AG09309 (cell line): Measurements from ENCODE around the gene SEMA4B.
"Not testable (repeated sequence)": the region's sequence is repeated elsewhere in the genome, so short reads cannot be mapped to it uniquely, and the experiment has no call there.

ENCODE experiments used
- DNase-seq: peaks from one replicate; pipeline ENCODE4 v3.0.0-alpha.2; 2010; ENCODE audit warnings: low read depth
- H3K4me3 ChIP-seq: 2 replicates; pipeline ENCODE4 v1.5.1; 2011; ENCODE audit warnings: mild to moderate bottlenecking, low read depth, low read length, moderate library complexity; ENCODE audit not compliant: control insufficient read depth
- TF ChIP-seq, protein P1 (sequence below): IDR thresholded peaks from 2 replicates; pipeline ENCODE4 v1.5.1; 2011; ENCODE audit warnings: mild to moderate bottlenecking, low read depth, low read length, inconsistent platforms; ENCODE audit not compliant: insufficient read depth, control insufficient read depth; ENCODE audit errors: missing control alignments

Gene SEMA4B

DNA sequence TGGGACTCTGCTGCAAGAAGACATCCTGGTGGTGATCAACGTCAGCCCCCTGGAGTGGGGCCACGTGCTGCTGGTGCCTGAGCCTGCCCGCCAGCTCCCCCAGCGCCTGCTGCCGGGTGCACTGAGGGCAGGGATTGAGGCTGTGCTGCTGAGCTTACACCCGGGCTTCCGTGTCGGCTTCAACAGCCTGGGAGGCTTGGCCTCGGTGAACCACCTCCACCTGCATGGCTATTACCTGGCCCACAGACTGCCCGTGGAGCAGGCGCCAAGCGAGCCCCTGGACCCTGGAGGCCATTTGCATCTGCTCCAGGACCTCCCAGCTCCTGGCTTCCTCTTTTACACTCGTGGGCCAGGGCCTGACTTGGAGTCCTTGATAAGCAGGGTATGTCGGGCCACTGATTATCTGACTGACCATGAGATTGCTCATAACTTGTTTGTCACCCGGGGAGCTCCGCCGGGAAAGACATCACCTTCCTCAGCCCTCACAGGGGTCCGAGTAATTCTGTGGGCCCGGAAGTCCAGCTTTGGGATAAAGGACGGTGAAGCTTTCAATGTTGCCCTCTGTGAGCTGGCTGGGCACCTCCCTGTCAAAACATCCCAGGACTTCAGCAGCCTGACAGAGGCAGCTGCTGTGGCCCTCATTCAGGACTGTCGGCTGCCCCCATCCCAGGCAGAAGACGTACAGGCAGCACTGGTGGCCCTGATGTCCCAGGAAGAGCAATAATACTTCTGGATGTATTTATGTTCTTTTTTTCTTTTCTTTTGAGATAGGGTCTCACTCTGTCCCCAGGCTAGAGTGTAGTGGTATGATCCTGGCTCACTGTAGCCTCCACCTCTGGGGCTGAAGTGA is 40.4 kb downstream of the SEMA4B start:
- DNase-seq = no peak
- H3K4me3 ChIP-seq = no peak overlapping the region
- TF ChIP-seq, protein P1, sequence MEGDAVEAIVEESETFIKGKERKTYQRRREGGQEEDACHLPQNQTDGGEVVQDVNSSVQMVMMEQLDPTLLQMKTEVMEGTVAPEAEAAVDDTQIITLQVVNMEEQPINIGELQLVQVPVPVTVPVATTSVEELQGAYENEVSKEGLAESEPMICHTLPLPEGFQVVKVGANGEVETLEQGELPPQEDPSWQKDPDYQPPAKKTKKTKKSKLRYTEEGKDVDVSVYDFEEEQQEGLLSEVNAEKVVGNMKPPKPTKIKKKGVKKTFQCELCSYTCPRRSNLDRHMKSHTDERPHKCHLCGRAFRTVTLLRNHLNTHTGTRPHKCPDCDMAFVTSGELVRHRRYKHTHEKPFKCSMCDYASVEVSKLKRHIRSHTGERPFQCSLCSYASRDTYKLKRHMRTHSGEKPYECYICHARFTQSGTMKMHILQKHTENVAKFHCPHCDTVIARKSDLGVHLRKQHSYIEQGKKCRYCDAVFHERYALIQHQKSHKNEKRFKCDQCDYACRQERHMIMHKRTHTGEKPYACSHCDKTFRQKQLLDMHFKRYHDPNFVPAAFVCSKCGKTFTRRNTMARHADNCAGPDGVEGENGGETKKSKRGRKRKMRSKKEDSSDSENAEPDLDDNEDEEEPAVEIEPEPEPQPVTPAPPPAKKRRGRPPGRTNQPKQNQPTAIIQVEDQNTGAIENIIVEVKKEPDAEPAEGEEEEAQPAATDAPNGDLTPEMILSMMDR = no peak

- DNase-seq = no peak
- H3K4me3 ChIP-seq = no peak overlapping the region
- TF ChIP-seq, protein P1 = no peak
These were observed 43.0 kb downstream of the SEMA4B start for GRCh38 chr15:90243943-90244639.

GRCh38 chr15:90248789-90249202 is 47.7 kb downstream of the SEMA4B start:
- TF ChIP-seq, protein P1 = no peak
- no peak for DNase-seq
- no peak overlapping the region for H3K4me3 ChIP-seq

- peak within 1 kb of the TSS; percentile 87 for H3K4me3 ChIP-seq
- no peak for DNase-seq
- TF ChIP-seq, protein P1 = no peak
These were observed 48.2 kb downstream of the SEMA4B start, which contains the start of gene TTLL13 for GRCh38 chr15:90249203-90249863. Gene TTLL13 (plus strand): TSS chr15:90249556. CDS start chr15:90250631, 1,075 bp downstream.

DNA sequence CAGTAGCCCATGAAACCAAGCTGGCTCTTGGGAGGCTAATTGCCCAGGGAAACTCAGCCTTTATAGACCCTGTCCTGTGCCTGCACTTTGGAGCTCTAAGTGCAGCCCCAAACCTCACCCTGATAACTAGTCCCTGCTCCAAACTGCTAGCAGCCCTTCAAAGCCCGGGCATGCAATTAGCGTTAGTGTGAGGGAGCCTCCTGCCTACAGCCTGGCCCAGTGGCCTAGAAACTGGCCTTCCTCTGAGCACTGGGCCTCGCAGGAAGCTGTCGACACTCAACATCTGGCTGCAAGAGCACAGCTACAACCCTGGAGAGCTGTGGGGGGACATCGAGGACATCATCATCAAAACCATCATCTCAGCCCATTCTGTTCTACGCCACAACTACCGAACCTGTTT is 56.6 kb downstream of the SEMA4B start:
- DNase-seq = no peak
- TF ChIP-seq, protein P1 = no peak
- no peak overlapping the region for H3K4me3 ChIP-seq

DNA sequence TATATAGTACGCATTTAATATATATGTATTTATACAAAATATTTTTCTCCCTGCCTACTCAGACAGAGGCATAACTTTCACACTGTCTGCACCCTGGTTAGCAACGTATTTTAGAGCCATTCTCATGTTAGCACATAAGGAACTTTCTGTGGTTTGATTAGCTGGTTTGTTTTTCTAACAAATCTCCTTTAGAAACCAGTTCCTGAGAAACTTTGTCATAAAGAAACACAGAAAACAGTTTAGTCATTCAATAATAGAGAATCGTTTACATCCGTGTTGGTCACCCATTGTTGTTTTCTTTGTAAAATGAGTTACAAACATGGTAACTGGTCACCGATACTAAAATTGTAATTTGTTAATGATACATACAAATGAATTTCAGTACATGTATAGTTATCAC is 58.4 kb downstream of the SEMA4B start:
- H3K4me3 ChIP-seq = no peak overlapping the region
- TF ChIP-seq, protein P1 = no peak
- DNase-seq = no peak

GRCh38 chr15:90260731-90261130 is 59.6 kb downstream of the SEMA4B start:
- not testable (repeated sequence) for H3K4me3 ChIP-seq, DNase-seq
